ENCODE data around the gene LENEP. TPM values are rescaled to one million over a fixed set of nuclear protein-coding genes. Genes with fewer than 3 reads are reported as not detected.

LENEP gene
- total RNA-seq, 1 experiment from 2014 or later = 2.8 TPM

DNA sequence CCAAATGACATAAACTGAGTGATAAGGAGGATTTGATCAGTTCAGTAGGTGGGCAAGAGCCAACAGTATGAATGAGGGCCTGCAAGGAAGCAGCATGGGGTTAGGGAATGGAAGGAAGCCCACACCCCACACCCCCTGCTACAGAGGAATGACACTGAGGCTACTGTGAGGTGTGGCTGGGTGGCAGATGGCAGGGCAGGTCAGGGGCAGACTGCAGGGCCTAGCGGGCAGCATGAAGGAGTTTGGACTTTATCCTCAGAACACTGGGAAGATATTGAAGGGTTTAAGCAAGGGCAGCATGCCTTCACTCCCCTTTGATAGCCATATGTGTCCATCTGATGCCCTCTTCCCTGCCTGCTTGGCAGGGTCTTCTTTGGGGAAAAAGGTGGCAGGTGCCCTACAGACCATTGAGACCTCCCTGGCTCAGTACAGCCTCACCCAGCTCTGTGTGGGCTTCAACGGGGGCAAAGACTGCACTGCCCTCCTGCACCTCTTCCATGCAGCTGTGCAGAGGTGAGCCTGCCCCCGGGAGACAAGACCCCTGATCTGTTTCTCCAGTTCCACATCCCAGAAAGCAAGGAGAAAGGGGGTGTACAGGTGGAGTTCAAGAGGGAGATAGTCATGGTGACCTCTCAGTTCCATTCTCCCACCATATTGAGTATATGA is 4.1 kb upstream of the LENEP start:
- H4K5ac ChIP-seq (ENCODE audit: insufficient read length, low read depth, low read length) = no peak overlapping the region
- no CpG with 5 or more reads among the region's 3 CpGs for WGBS (ENCODE audit: extremely low coverage, insufficient read length, low lambda C conversion rate)
- H2BK120ac ChIP-seq (ENCODE audit: low read depth, low read length, poor library complexity, severe bottlenecking) = no peak overlapping the region
- no peak overlapping the region for H3K4me2 ChIP-seq (ENCODE audit: insufficient read depth, insufficient read length, low read length)
- no peak overlapping the region for H2AK5ac ChIP-seq (ENCODE audit: insufficient read length, low read length)
- H4K91ac ChIP-seq (ENCODE audit: insufficient read length, low read depth, low read length) = no peak overlapping the region
- H3K4me1 Mint-ChIP-seq = peaks cover 10 to 14% of the 10 kb centered on the region in 2 experiments; a peak in 3 of 4 replicates
- H3K9ac ChIP-seq (ENCODE audit: extremely low read depth, insufficient read length, low read length) = no peak overlapping the region
- H2BK12ac ChIP-seq (ENCODE audit: insufficient read length, low read depth, low read length) = no peak overlapping the region
- H3K9me3 ChIP-seq (ENCODE audit: control insufficient read depth, low read depth, low read length) = no peaks in the 10 kb centered on the region
- no peak overlapping the region for H2AFZ ChIP-seq (ENCODE audit: low read length)
- TF ChIP-seq, protein P1, sequence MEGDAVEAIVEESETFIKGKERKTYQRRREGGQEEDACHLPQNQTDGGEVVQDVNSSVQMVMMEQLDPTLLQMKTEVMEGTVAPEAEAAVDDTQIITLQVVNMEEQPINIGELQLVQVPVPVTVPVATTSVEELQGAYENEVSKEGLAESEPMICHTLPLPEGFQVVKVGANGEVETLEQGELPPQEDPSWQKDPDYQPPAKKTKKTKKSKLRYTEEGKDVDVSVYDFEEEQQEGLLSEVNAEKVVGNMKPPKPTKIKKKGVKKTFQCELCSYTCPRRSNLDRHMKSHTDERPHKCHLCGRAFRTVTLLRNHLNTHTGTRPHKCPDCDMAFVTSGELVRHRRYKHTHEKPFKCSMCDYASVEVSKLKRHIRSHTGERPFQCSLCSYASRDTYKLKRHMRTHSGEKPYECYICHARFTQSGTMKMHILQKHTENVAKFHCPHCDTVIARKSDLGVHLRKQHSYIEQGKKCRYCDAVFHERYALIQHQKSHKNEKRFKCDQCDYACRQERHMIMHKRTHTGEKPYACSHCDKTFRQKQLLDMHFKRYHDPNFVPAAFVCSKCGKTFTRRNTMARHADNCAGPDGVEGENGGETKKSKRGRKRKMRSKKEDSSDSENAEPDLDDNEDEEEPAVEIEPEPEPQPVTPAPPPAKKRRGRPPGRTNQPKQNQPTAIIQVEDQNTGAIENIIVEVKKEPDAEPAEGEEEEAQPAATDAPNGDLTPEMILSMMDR (conservative IDR thresholded peaks at IDR 0.05) = no peak
- no peak overlapping the region for H3K4me3 Mint-ChIP-seq
- no peak overlapping the region for H3K14ac ChIP-seq (ENCODE audit: insufficient read depth, low read length)
- H3K79me2 ChIP-seq (ENCODE audit: insufficient read depth, low read length) = peaks cover 2% of the 10 kb centered on the region; the same call in 1 of the 2 replicates
- no peaks in the 10 kb centered on the region for H4K20me1 ChIP-seq (ENCODE audit: control insufficient read depth, insufficient read depth, insufficient read length)
- H3K27me3 ChIP-seq (ENCODE audit: insufficient read depth, low read length) = no peaks in the 10 kb centered on the region
- H3K56ac ChIP-seq (ENCODE audit: insufficient read length, low read depth, low read length) = no peak overlapping the region
- no peak overlapping the region for H3K4ac ChIP-seq (ENCODE audit: low read depth, low read length)
- no peak overlapping the region for H2BK15ac ChIP-seq (ENCODE audit: low read depth, low read length)
- no peak overlapping the region for H3K23ac ChIP-seq (ENCODE audit: insufficient read length, low read depth, low read length)
- H3K23me2 ChIP-seq (ENCODE audit: insufficient read length, low read depth, low read length, poor library complexity, severe bottlenecking) = no peaks in the 10 kb centered on the region
- no peaks in the 10 kb centered on the region for H3K27me3 Mint-ChIP-seq (ENCODE audit: low read depth)
- H3K27ac Mint-ChIP-seq = no peak overlapping the region; a peak in 1 of 7 replicates
- DNase-seq = no peak
- H3K36me3 Mint-ChIP-seq (ENCODE audit: insufficient read depth in 1 of 3, low read depth in 3 of 3) = peaks cover 34 to 58% (median 52%) of the 10 kb centered on the region in 3 experiments
- no peak overlapping the region for H2BK20ac ChIP-seq (ENCODE audit: low read depth, low read length, poor library complexity, severe bottlenecking)
- no peak overlapping the region for H3T11ph ChIP-seq (ENCODE audit: low read length)
- H3K18ac ChIP-seq (ENCODE audit: insufficient read length, low read depth, low read length) = no peak overlapping the region
- no peaks in the 10 kb centered on the region; the same call in 1 of the 2 replicates for H3K4me1 ChIP-seq (ENCODE audit: insufficient read depth, low read length)
- H3K79me1 ChIP-seq (ENCODE audit: insufficient read depth, low read depth, low read length, poor library complexity, severe bottlenecking) = peaks cover 2% of the 10 kb centered on the region
- H3K9me3 Mint-ChIP-seq = no peaks in the 10 kb centered on the region
- H3K27ac ChIP-seq (ENCODE audit: insufficient read length, low read depth, low read length) = no peak overlapping the region
- H2BK5ac ChIP-seq (ENCODE audit: insufficient read length, low read length) = no peak overlapping the region
- H4K8ac ChIP-seq (replicated peaks; ENCODE audit: insufficient read length, low read depth, low read length) = no peak overlapping the region
